OCI-LY1 (cell line): ENCODE data around the gene CCDC127.
"Not testable (repeated sequence)": the region's sequence is repeated elsewhere in the genome, so short reads cannot be mapped to it uniquely, and the experiment has no call there.

ENCODE experiments used
- EZH2 ChIP-seq: fragments of 200-600 bp; sonication (generic), shearing (Covaris generic); IDR thresholded peaks from 2 replicates; pipeline ENCODE4 v1.8.0; 2017; ENCODE audit warnings: borderline replicate concordance, mixed run types, mild to moderate bottlenecking, antibody characterized with exemption, low read length, moderate library complexity, mixed read lengths
- TF ChIP-seq, protein P1 (sequence below): fragments of 200-600 bp; sonication (generic), shearing (Covaris generic); IDR thresholded peaks from 2 replicates; pipeline ENCODE4 v1.5.1; 2017; ENCODE audit warnings: mild to moderate bottlenecking, antibody characterized with exemption, low read length, moderate library complexity, mixed read lengths

DNA sequence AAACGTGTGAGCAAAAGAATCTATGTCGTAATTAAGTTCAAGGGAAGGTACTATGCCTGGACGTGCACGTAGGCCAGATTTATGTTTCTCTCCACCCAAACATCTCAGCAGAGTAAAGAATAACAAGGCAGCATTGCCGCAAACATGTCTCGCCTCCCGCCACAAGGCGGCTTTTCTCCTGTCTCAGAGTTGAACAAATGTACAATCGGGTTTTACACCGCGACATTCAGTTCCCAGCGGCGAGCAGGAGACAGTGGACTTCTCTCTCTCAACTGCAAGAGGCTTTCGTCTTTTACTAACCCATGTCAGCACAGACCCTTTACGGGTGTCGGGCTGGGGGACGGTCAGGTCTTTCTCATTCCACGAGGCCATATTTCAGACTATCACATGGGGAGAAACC is 20.9 kb downstream of the CCDC127 start:
- TF ChIP-seq, protein P1, sequence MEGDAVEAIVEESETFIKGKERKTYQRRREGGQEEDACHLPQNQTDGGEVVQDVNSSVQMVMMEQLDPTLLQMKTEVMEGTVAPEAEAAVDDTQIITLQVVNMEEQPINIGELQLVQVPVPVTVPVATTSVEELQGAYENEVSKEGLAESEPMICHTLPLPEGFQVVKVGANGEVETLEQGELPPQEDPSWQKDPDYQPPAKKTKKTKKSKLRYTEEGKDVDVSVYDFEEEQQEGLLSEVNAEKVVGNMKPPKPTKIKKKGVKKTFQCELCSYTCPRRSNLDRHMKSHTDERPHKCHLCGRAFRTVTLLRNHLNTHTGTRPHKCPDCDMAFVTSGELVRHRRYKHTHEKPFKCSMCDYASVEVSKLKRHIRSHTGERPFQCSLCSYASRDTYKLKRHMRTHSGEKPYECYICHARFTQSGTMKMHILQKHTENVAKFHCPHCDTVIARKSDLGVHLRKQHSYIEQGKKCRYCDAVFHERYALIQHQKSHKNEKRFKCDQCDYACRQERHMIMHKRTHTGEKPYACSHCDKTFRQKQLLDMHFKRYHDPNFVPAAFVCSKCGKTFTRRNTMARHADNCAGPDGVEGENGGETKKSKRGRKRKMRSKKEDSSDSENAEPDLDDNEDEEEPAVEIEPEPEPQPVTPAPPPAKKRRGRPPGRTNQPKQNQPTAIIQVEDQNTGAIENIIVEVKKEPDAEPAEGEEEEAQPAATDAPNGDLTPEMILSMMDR, result not testable (repeated sequence)
- not testable (repeated sequence) for TF ChIP-seq EZH2
